Adrenal gland (tissue), 5 donors: ENCODE measurements around the gene PBX1.

Source experiments
- CTCF ChIP-seq, 6 experiments: fragments of 450-650 bp in 4 of 6; fragments of 200-600 bp in 2 of 6; sonication (generic) in 1 of 6; IDR thresholded peaks; 1 replicate in 5 of 6; 2 replicates in 1 of 6; pipeline versions ENCODE4 v1.5.1 to v1.8.0; 2016 to 2021; ENCODE audit warnings: antibody characterized with exemption in 6 of 6, mild to moderate bottlenecking in 2 of 6, moderate library complexity in 1 of 6
- POLR2A ChIP-seq, 2 donors: fragments of 450-650 bp; IDR thresholded peaks; one replicate each; pipeline ENCODE4 v1.6.1; 2017; ENCODE audit warnings: antibody characterized with exemption in 2 of 2, mild to moderate bottlenecking in 2 of 2, moderate library complexity in 1 of 2
- donor health status: DM: no; HTN: no; CAD: no.

GRCh38 chr1:164516591-164516990, 42.4 kb upstream of the PBX1 start:
- TF ChIP-seq CTCF (IDR thresholded peaks at IDR 0.05) (no peak), POLR2A (IDR thresholded peaks at IDR 0.05) (no peak)
